Activated CD4-positive, alpha-beta T cell treated with anti-CD3 and anti-CD28 coated beads, Interleukin-2, amount 50 U/mL, for 16 hours (primary cell): Measurements from ENCODE around the gene MAB21L3.

Experiments used
- DNase-seq: peaks from one replicate; pipeline ENCODE4 v3.0.0-alpha.2; 2020

MAB21L3 gene

DNA sequence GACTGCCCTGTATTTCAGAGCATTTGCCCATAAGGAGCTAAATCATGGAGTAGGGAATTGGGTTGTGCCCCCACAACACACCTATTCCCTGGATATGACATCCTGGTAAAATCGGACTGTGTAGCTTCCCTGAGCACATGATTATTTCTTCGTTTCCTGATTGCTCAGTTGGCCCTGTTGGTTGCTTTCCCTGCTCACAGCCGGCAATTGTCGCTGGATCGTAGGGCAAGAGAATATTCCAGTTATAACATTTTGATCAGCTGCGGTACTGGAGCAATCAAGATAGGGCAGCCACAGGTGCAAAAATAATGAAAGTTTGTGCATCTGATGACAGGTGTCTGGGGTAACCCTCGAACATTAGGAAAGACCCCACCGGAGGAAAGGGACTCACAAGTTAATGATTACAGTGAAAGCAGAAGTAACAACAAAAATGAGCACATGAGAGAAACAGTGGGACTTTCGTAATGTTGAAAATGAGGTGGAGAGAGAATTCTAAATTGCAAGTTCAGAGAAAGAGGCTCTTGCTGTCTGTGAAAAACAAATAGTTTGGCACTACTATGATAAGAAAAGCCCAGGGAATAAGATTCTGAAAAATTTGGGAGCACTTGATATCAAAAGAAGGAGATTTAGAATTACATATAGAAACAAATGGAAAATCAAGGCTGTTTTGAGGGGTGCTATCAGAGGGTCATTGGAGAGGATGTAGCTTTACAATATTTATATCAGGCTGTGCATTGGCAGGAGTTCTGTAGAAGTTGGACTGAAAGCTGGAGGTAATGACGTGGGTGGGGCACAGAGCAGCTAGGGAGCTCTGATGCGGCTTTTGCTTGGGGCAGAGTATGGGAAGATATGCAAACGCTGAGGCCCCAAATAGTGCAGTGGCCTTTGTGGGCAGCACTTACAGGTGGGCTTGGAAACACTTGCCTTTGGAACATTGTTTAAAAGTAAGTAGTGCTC, at the start of gene MAB21L3:
Gene MAB21L3, plus strand, starts transcription at position 833 of the 957 bp plus-strand sequence. CDS start 1,217 bp downstream, outside the sequence.
- DNase-seq = no peak

DNA sequence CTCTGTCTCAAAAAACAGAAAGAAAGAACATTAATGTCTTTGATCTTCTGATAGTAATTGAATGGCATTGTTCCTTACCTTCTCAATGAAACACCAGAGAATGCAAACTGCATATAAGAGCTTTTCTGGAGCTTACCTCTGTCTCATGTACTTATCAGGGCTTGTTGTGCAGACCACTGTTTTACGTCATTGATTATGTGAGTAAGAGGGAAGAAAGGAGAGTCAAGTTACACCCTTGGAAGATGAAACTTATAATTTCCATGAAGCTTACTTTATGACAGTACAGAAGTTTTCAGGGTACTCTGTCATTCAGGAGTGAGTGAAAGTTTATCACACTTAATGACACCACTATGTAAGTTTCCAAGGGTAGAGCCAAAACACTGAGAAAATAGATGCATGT, 49.0 kb upstream of the MAB21L3 start:
- no peak for DNase-seq

DNA sequence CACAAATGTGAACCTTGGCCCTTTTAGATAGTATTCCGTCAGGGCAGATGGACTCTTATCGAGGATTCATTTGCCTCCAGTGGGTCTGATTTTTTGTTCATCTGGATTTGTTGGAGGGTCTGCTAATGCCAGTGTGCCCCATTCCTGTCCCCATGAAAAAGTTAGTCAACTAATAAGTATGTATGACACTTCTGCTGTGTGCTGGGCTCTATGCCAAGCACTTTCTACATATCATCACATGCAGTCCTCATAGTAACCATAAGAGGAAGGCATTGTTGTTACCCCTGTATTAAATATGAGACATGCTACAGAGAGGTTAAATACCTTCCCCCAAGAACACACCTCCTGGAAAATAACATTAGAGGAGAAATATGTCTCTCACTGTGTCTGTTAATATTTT, 46.6 kb upstream of the MAB21L3 start:
- no peak for DNase-seq

DNA sequence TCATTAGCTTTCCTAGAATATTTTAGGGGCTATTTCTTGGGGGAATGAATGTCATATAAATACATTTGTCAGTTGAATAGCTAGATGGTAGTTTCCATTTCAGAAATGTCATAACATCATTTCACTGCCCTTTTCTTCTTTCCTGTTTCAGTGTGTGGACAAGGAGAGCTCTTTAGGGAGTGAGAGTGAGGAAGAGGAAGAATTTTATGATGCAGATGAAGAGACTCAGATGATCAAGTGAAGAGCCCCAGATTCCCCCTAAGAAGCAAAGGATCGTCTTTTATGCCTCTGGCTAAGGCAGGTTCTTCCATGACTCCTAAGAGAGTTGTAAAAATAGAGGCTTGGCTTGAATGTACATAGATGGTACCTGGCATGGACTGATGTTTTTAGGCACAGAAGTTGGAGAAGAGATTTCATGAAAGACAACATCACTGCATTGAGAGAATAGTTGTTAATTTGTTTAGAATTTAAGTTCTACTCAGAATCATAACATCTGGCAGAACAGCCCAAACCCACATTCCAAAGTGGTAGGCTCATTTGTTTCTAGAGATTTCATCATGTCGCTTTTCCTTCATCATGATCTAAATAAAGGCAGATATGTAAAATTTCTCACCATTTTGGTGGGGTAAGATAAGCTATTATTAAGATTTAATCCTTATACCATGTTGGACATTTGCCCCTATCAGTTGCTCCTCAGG, 44.2 kb upstream of the MAB21L3 start:
- DNase-seq = no peak

DNA sequence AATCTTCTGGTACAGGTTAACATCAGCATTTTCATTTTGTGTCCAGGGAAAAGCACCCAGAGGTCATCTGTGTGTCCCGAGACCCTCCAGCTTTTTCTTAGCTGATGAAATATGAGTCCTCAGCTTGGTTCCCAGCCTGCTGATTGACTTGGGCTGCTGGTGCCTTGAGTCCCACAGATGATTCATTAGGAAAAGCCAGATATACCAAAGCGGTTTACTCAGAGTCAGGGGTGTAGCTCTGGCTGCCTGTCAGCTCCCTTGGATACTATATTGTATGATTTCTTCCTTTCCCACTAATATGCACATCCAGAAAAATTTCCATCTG, 43.7 kb upstream of the MAB21L3 start:
- DNase-seq = no peak

DNA sequence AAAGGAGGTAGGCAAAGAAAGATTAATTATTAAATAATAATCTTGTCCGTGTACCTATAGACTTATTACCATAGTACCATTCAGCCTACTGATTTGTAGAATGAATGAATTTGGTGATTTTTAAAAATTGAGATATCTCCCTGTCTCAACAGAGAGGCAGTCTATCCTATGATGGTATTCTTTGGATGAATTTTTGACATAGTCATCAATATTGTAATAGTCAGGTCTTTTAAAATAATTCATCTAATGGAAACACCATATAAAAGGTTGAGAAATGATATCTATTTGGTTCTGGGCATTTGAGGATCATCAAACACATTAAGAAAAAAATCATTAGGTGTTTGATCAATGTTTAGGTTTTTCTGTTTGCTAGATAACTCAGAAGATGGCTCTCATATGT, 35.6 kb upstream of the MAB21L3 start:
- DNase-seq = no peak

DNA sequence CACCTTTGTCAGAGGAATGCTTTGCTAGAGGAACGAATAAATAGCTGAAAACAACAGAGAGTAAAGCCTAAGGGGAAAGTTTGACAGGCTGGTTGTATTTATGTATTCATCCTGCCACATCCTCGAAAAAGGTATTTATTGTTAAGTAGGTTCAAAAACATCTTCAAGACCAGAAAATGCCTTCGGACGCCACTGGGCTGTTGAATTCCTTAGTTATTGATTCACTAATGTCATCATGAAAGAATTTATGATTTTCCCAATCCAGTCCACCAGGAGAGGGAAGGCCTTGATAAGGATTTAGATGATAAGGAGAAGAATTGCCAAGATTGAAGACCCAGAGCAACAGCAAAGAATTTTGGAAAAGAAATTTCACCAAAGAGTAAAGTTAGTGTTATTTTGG, 35.2 kb upstream of the MAB21L3 start:
- no peak for DNase-seq

DNA sequence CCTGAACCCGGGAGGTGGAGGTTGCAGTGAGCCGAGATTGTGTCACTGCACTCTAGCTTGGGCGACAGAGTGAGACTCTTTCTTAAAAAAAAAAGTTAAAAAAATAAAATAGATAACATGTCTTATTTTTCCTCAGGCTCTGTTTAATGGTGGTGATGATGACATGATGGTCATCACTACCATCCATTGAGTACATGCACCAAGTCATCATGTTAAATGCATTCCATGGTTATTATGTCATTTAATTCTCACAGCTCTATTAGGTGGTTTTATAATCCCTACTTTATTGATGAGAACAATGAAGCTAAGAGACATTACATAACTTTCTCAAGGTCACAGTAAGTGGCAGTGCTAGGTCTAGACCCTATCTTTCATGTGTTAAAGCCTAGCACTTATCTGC, 34.4 kb upstream of the MAB21L3 start:
- DNase-seq = no peak

DNA sequence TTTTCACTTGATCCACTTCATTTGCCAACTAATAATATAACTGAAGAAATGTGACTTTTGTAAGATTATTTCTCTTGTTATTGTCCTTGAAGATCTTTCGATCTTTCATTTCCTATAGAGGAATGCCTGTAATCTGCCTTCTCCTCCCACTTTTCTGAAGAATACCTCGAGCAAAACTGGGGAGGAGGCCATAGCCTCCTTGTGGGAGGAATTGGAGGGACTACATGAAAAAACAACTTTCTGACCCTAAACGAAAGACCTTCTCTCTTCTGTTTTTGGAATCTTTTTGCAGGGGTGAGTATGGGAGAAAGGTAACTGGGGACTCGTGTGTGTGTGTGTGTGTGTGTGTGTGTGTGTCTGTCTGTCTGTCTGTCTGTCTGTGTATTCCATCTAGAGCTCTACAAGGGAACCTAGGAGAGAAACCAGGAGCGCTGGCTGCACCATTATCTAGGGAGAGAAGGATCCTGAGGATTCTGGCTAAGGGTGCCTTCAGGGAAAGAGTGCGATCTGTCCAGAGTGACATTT, 32.4 kb upstream of the MAB21L3 start:
- DNase-seq = no peak

DNA sequence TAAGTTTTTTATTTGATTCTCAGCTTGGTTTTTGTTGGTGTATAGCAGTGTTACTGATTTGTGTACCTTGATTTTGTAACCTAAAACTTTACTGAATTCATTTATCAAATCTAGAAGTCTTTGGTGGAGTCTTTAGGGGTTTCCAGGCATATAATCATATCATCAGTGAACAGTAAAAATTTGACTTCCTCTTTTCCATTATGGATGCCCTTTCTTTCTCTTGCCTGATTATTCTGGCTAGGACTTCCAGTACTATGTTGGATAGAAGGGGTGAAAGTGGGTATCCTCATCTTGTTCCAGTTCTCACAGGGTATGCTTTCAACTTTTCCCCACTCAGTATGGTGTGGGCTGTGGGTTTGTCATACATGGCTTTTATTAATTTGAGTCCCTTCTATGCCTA, 23.6 kb upstream of the MAB21L3 start:
- DNase-seq = no peak

DNA sequence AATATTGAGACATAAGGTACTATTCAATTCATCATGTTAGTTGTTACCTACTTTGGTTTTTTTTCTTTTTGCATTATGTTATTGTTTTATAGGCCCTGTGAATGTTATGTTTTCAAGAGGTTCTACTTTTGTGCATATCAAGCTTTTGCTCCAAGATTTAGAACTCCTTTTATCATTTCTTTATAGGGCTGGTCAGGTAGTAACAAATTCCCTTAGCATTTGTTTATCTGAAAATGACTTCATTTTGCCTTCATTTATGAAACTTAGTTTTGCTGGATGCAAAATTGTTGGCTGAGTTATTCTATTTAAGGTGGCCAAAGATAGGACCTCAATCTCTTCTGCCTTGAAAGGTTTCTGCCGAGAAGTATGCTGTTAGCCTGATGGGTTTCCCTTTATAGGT, 21.3 kb upstream of the MAB21L3 start:
- DNase-seq = no peak

DNA sequence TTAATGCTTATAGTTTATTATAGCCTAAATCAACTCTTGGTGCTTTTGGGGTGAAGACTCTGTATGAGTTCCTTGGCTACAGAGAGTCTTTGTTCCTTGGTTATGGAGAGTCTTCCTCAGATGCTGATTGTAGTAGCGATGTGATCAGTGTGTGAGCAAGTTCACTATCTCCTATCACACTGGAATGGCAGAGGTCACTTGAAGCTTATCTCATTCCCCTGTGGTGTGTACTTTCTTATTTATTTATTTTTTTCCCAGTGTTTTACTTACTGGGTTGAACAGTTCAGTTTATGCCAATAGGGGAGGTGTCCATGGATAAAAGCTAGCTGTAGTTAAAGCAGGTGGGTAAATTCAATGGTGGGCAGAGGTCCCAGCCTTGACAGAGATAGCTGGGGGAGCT, 20.1 kb upstream of the MAB21L3 start:
- DNase-seq = no peak

DNA sequence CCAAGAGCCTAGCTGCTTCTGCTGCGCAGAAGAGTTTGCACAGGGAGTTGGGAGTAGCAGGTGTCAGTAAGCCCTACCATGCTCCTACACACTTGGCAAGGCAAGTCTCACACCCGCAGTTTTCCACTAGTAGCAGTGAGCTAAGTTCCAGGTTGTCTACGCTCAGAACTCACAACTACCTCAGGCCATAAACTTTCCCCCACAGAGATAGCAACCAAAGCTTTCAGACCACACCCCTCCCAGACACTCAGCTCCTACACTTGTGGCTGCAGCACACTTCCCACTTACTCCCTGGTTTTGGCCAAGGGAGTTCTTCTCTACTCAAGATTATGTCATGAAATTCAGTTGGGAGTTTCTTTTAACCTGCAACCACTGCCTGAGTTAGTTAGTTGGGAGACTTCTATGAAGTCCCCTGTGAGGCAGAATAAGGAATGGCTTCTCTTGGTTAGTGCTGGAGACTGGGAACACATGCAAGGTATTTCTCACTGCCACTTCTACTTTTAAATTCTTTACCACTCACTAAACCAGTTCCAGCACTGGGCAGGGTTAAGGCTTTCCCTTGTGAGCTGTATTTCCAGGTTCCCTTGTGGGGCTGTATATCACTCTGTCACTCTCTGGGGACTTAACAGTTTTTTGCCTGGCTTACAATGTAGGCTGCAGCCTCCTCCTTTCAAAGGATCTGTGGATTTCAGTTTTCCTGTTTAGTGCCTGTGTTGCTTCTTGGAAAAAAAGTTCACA, 18.3 kb upstream of the MAB21L3 start:
- DNase-seq = no peak

DNA sequence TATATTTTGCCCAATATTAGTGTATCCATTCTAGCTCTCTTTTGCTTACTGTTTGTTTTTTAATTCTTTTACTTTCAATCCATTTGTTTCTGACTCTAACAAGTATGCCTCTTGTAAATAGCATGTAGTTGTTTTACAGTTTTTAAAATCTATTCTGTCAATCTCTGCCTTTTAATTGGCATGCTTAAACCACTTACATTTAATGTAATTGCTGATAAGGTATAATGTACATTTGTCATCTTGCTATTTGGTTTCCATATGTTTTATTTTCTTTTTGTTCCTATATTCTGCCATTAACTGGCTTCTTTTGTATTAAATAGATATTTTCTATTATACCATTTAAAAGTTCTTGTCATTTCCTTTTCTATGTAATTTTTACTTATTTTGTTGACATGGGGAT, 16.2 kb upstream of the MAB21L3 start:
- DNase-seq = no peak

DNA sequence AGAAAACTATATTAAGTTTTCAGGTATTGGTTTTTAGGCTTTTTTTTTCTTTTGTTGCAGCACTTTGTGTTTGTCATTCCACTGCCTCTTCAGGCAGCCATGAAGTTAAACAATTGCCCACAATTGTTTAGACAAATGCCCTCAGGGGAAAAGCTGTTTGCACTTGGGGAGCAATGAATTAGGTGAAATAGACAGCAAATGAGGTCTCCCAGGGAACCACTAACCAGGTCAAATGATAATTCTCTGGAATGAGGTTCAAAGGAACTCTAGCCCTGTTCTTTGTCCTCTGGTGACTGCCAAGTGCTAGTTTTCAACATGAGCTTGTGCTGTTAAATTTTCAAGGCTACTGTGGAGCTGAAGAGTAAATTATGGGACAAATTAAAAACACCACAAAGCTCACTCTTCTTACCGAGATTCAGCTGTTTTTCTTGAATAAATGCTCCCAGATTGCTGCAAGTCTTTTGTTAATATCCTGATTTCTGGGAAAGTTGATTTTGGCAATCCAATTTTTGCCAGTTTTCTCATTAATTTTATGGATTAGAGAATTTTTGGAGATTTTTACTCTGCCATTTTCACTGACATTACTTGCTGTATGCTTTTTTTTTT, 15.1 kb upstream of the MAB21L3 start:
- no peak for DNase-seq

DNA sequence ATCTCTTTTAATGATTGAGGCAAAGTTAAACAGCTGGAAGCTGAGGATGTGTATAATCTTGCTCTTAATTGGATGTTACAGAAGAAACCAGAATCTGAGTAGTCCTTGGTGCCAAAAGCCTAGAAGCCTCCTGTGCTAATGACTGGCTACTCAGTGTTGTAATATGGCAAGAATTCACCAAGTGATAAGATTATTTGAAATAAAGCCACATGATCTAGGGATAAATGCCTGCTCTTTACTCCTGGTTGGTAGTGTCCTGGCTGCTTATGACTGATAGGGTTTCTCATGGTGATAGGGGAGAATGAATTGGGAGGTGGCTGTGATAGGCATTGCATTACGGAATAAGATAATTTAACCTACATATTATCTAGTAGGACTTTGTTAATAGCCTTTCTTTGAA, 13.6 kb upstream of the MAB21L3 start:
- DNase-seq = no peak

DNA sequence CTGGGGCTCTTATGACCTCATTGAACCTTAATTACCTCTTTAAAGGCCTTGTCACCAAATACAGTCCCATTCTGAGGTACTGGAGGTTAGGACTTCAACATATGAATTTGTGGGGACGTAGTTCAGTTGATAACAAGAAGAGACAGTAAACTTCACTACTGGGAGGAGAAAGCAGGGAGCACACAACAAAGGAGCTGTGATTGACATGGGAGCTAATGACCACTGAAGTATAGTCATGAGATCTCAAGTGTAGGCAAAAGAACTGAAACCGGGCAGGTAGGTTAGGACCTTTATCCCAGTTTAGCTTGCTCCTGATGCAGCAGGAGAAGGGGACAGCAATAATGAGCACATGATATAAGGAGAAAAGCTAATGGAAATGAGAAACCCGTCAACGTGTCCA, 11.8 kb upstream of the MAB21L3 start:
- no peak for DNase-seq

DNA sequence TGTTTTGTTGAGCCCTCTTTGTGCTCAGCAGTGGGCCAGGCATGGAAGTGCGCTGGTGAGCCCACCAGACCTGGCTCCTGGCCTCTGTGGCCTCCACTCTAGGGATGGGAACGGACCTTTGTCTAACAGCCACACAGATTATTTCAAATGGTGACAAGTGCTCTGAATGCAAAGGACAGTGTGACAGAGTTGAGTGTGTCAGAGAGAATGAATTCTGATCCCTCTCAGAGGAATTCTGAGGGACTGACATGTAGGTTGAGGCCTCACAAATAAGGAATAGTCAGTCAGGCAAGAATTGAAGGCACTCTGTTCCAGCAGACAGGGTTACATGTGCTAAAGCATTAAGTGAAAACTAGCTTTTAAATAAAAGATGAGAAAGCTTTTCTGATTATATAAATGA, 11.3 kb upstream of the MAB21L3 start:
- no peak for DNase-seq

DNA sequence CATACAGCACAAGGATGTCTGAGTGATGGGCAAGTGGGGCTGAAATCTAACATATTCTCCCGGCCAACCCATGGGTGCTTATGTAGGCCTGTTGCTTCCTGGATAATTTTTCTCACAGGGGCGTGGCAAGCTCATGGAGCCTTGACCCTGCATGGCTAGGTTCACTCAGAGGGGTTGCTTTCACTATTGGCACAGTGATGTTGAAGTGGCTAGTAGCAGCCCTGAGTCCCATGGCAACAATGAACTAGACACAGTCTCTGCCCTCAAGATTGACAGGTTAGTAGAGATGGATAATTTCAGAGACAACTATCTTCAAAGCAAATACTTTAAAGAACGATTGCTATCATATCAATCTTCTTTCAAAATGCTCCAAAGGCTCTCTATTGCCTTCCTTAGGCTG, 6.5 kb upstream of the MAB21L3 start:
- no peak for DNase-seq

DNA sequence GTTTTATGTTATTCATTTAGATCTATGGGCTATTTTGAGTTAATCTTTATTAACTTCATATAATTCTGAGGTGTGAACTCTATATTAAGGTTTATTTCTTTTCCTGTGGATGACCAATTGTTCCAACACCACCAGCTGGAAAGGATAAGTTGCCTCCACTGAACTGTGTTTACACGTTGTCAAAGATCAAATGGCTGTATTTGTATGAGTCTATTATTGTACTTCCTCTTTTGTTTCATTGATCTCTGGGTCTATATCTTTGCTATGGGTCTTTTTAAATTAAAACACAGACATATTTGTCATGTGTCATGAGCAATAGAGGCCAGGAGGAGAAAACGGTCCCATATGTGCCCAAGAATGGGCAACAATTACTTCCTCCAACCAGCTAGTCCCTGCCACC, 5.2 kb upstream of the MAB21L3 start:
- DNase-seq = no peak

DNA sequence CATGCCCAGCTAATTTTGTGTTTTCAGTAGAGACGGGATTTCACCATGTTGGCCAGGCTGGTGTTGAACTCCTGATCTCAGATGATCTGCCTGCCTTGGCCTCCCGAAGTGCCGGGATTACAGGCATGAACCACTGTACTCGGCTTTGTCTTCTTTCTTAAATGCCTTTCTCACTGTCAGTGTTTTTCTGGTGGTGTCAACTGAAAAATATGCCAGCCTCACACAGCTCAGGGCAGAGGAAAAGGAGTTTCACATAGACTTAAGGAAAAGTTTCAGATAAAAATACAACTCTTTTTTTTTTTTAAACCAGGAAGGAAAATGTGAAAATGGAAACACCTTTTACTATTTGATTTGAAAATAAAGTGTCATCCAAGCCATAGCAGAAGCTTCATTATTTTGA, 4.6 kb upstream of the MAB21L3 start:
- DNase-seq = no peak

DNA sequence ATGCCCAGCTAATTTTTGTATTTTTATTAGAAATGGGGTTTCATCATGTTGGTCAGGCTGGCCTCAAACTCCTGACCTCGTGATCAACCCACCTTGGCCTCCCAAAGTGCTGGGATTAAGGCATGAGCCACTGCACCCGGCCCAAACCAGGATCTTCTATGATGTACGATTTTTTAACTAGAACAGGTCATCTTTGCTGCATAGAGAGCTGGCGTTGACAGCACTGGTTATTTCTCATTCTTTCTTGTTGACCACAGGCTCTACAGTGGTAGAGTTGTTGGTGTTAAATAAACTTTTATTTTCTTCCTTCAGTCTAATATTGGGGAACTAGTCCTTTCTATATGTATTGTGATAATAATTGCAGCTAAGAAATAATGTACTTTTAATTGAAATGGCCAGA, 3.8 kb upstream of the MAB21L3 start:
- DNase-seq = no peak

DNA sequence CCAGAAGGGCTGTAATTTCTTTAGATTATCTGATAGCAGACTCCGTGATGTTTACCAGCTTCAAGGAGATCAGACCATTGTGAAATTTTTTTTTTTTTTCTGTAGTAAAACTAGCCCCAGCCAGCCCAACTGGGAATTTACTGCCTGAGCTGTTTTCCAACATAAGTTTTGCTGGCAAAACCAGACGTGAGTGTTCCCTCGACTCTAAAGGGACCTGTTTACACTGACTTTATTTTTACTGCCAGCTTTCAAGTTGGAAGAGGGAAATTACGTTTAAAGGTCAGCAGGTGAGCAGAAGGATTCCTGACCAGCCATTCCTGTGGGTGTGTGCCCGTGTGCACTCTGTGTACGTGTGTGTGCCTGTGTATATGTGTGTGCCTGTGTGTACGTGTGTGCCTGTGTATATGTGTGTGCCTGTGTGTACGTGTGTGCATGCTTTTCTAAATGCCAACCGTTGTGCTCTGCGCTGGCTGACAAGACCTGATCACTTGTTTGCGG, 374 bp downstream of the MAB21L3 start:
- DNase-seq = no peak
